H1 (cell line): Measurements from ENCODE around the gene SGCD. TPM values are rescaled to one million over a fixed set of nuclear protein-coding genes. Genes with fewer than 3 reads are reported as not detected.
A peak's percentile ranks its signal among the peaks of the same experiment; 100 is the strongest.

Experiments used
- CTCF ChIA-PET: fragments of 300-600 bp; sonication (Branson Sonifier 250); formaldehyde crosslinking; loops from one replicate; lab custom pipeline; 2021; ENCODE audit not compliant: partially characterized antibody; lab: Charles Lee
- POLR2A ChIA-PET: fragments of 300-600 bp; sonication (Branson Sonifier 250); formaldehyde crosslinking; loops from one replicate; lab custom pipeline; 2021; ENCODE audit warnings: inconsistent platforms; ENCODE audit not compliant: partially characterized antibody; lab: Charles Lee
- DNase-seq, 2 experiments: peaks; one replicate each; pipeline versions ENCODE4 v3.0.0 to v3.0.0-alpha.2; 2010 to 2022; ENCODE audit warnings: low spot score in 2 of 2, low read depth in 1 of 2, mixed read lengths in 1 of 2
- FAIRE-seq: peaks from 2 replicates; lab custom pipeline; 2011; peaks lifted over from hg19 to GRCh38; lab: Jason Lieb, UNC
- H2AFZ ChIP-seq: 2 replicates; pipeline ENCODE4 v1.8.1; 2012; ENCODE audit warnings: low read length, inconsistent platforms
- H2AK5ac ChIP-seq: 2 replicates; pipeline ENCODE4 v1.6.1; 2013; ENCODE audit warnings: low read depth, low read length
- H2BK120ac ChIP-seq: replicated peaks from 2 replicates; pipeline ENCODE3; 2013; ENCODE audit warnings: low read depth, low read length, inconsistent platforms
- H2BK12ac ChIP-seq: 2 replicates; pipeline ENCODE4 v1.6.1; 2013; ENCODE audit warnings: low read depth, low read length
- H2BK15ac ChIP-seq: 2 replicates; pipeline ENCODE4 v1.6.1; 2013; ENCODE audit warnings: low read length
- H2BK20ac ChIP-seq: 2 replicates; pipeline ENCODE4 v1.6.1; 2013; ENCODE audit warnings: low read length
- H2BK5ac ChIP-seq: 2 replicates; pipeline ENCODE4 v1.6.1; 2013; ENCODE audit warnings: low read depth, low read length
- H3K14ac ChIP-seq: 2 replicates; pipeline ENCODE4 v1.6.1; 2013; ENCODE audit warnings: inconsistent platforms; ENCODE audit not compliant: insufficient read length
- H3K18ac ChIP-seq: 2 replicates; pipeline ENCODE4 v1.6.1; 2013; ENCODE audit warnings: low read length; ENCODE audit errors: extremely low read depth
- H3K23ac ChIP-seq: 2 replicates; pipeline ENCODE4 v1.6.1; 2013; ENCODE audit warnings: inconsistent platforms; ENCODE audit not compliant: insufficient read length
- H3K23me2 ChIP-seq: 2 replicates; pipeline ENCODE4 v1.6.1; 2013; ENCODE audit warnings: low read depth, low read length
- H3K27ac ChIP-seq: 2 replicates; pipeline ENCODE4 v1.6.1; 2011; ENCODE audit warnings: low read depth, low read length, inconsistent platforms
- H3K27me3 ChIP-seq, 4 experiments: replicated peaks in 1 of 4; 1 replicate in 1 of 4; 2 replicates in 3 of 4; pipeline versions ENCODE4 v1.6.1 to v1.8.1; 2011 to 2013; ENCODE audit warnings: low read length in 3 of 4, mild to moderate bottlenecking in 3 of 4, inconsistent platforms in 2 of 4, mixed read lengths in 2 of 4, moderate library complexity in 1 of 4; ENCODE audit not compliant: control insufficient read depth in 3 of 4, insufficient read depth in 3 of 4; ENCODE audit errors: extremely low read depth in 1 of 4
- H3K36me3 ChIP-seq, 4 experiments: 2 replicates each; pipeline versions ENCODE4 v1.6.1 to v1.8.1; 2011 to 2013; ENCODE audit warnings: mild to moderate bottlenecking in 4 of 4, low read length in 3 of 4, moderate library complexity in 2 of 4, control low read depth in 1 of 4, inconsistent platforms in 1 of 4; ENCODE audit not compliant: insufficient read depth in 4 of 4, control insufficient read depth in 2 of 4
- H3K4ac ChIP-seq: replicated peaks from 2 replicates; pipeline ENCODE3; 2013; ENCODE audit warnings: low read length, low read depth, mixed read lengths, inconsistent platforms; ENCODE audit not compliant: insufficient read length
- H3K4me1 ChIP-seq, 4 experiments: replicated peaks in 1 of 4; 1 replicate in 1 of 4; 2 replicates in 3 of 4; pipeline versions ENCODE4 v1.6.1 to v1.8.1; 2011 to 2013; ENCODE audit warnings: low read length in 3 of 4, inconsistent platforms in 2 of 4, mixed read lengths in 1 of 4; ENCODE audit not compliant: insufficient read depth in 4 of 4, control insufficient read depth in 3 of 4
- H3K4me2 ChIP-seq, 2 experiments: 2 replicates each; pipeline versions ENCODE4 v1.6.1 to v1.8.1; 2011 to 2013; ENCODE audit warnings: low read depth in 2 of 2, low read length in 2 of 2, control low read depth in 1 of 2, inconsistent platforms in 1 of 2, mild to moderate bottlenecking in 1 of 2; ENCODE audit not compliant: insufficient read depth in 1 of 2
- H3K4me3 ChIP-seq, 4 experiments: fragments of 200-600, 300-600 bp in 1 of 4; sonication (generic), shearing (Covaris generic), sonication (Bioruptor Twin) in 1 of 4; 2 replicates each; pipeline versions ENCODE4 v1.5.1 to v1.8.1; 2011 to 2016; ENCODE audit warnings: low read length in 4 of 4, low read depth in 3 of 4, control low read depth in 2 of 4, inconsistent platforms in 2 of 4, mild to moderate bottlenecking in 2 of 4, mixed read lengths in 1 of 4, moderate library complexity in 1 of 4; ENCODE audit not compliant: insufficient read depth in 2 of 4; ENCODE audit errors: extremely low read depth in 1 of 4
- H3K56ac ChIP-seq: replicated peaks from 2 replicates; pipeline ENCODE3; 2013; ENCODE audit warnings: low read depth, mild to moderate bottlenecking, mixed read lengths, low read length, inconsistent platforms; ENCODE audit not compliant: insufficient read length
- H3K79me1 ChIP-seq: 2 replicates; pipeline ENCODE4 v1.6.1; 2013; ENCODE audit warnings: low read depth, low read length, control low read depth
- H3K79me2 ChIP-seq, 2 experiments: 2 replicates each; pipeline versions ENCODE4 v1.6.1 to v1.8.1; 2012 to 2013; ENCODE audit warnings: low read length in 2 of 2, mild to moderate bottlenecking in 2 of 2, inconsistent platforms in 1 of 2; ENCODE audit not compliant: insufficient read depth in 2 of 2, control insufficient read depth in 1 of 2
- H3K9ac ChIP-seq, 4 experiments: replicated peaks in 1 of 4; 1 replicate in 1 of 4; 2 replicates in 3 of 4; pipeline versions ENCODE4 v1.6.1 to v1.8.1; 2011 to 2013; ENCODE audit warnings: low read depth in 3 of 4, low read length in 3 of 4, control low read depth in 2 of 4, mild to moderate bottlenecking in 2 of 4, moderate library complexity in 2 of 4, inconsistent platforms in 1 of 4; ENCODE audit errors: extremely low read depth in 1 of 4
- H3K9me3 ChIP-seq, 2 experiments: 2 replicates each; pipeline versions ENCODE4 v1.6.1 to v1.8.1; 2012 to 2013; ENCODE audit warnings: mild to moderate bottlenecking in 2 of 2, moderate library complexity in 2 of 2, control low read depth in 1 of 2, inconsistent platforms in 1 of 2, low read depth in 1 of 2, low read length in 1 of 2, mixed read lengths in 1 of 2; ENCODE audit not compliant: insufficient read depth in 2 of 2
- H4K20me1 ChIP-seq, 2 experiments: replicated peaks in 1 of 2; 2 replicates each; pipeline versions ENCODE3 to v1.8.1; 2011 to 2013; ENCODE audit warnings: inconsistent platforms in 2 of 2, low read length in 2 of 2, mild to moderate bottlenecking in 1 of 2; ENCODE audit not compliant: insufficient read depth in 2 of 2, control insufficient read depth in 1 of 2
- H4K5ac ChIP-seq: 2 replicates; pipeline ENCODE4 v1.6.1; 2013; ENCODE audit warnings: low read length, low read depth, mixed read lengths, inconsistent platforms; ENCODE audit not compliant: insufficient read length
- H4K8ac ChIP-seq: 2 replicates; pipeline ENCODE4 v1.8.0; 2013; ENCODE audit warnings: mild to moderate bottlenecking, moderate library complexity, low read length, inconsistent platforms; ENCODE audit not compliant: insufficient read depth; ENCODE audit errors: extremely low read depth
- H4K91ac ChIP-seq: replicated peaks from 2 replicates; pipeline ENCODE3; 2013; ENCODE audit warnings: low read length, mixed read lengths, inconsistent platforms; ENCODE audit not compliant: insufficient read length
- BCL11A ChIP-seq, 2 experiments: IDR thresholded peaks; one replicate each; pipeline ENCODE4 v1.6.1; 2011; ENCODE audit warnings: low read depth in 2 of 2, low read length in 2 of 2, mild to moderate bottlenecking in 2 of 2
- CBX8 ChIP-seq: fragments of 300-800, 300-1000 bp; sonication (generic); IDR thresholded peaks from 2 replicates; pipeline ENCODE4 v1.7.1; 2016; ENCODE audit warnings: low read depth, low read length, borderline replicate concordance
- EP300 ChIP-seq, 2 experiments: IDR thresholded peaks; 1 replicate in 1 of 2; 2 replicates in 1 of 2; pipeline ENCODE4 v1.6.1; 2011 to 2012; ENCODE audit warnings: low read depth in 2 of 2, low read length in 2 of 2, mild to moderate bottlenecking in 2 of 2, borderline replicate concordance in 1 of 2, inconsistent platforms in 1 of 2, moderate library complexity in 1 of 2
- RAD21 ChIP-seq, 2 experiments: IDR thresholded peaks in 1 of 2; conservative IDR thresholded peaks in 1 of 2; 2 replicates each; pipeline ENCODE4 v1.6.1; 2011; ENCODE audit warnings: low read depth in 2 of 2, low read length in 2 of 2, improper control_type of control experiment in 1 of 2, inconsistent platforms in 1 of 2, mild to moderate bottlenecking in 1 of 2, moderate library complexity in 1 of 2
- TEAD4 ChIP-seq: IDR thresholded peaks from 2 replicates; pipeline ENCODE4 v1.6.1; 2012; ENCODE audit warnings: low read depth, low read length, inconsistent platforms, mixed read lengths
- WGBS, 2 experiments: shearing (Covaris generic) in 1 of 2; methylation state at CpG; one replicate each; pipeline versions ENCODE4 v1.1.6 to v1.1.7; 2013 to 2015; ENCODE audit warnings: low lambda C conversion rate in 2 of 2, mixed read lengths in 2 of 2, inconsistent platforms in 1 of 2, low coverage in 1 of 2, missing lambda C conversion rate in 1 of 2; ENCODE audit not compliant: insufficient replicate concordance in 2 of 2, insufficient coverage in 1 of 2, insufficient read length in 1 of 2; ENCODE audit errors: extremely low coverage in 1 of 2, missing lambda C conversion rate in 1 of 2; 5-methylcytosine and 5-hydroxymethylcytosine counted together
- polyA plus RNA-seq, 7 experiments: library from polyadenylated mRNA; depleted of rRNA in 3 of 7; stranded (reverse) in 5 of 7; unstranded in 2 of 7; fragments of >200 nt in 5 of 7; fragments of 200-250 nt in 2 of 7; gene quantifications; 1 replicate in 5 of 7; 2 replicates in 1 of 7; 4 replicates in 1 of 7; pipeline versions ENCODE4 v1.2.1 to v1.2.3, GENCODE V29; 2011 to 2013; ENCODE audit warnings: missing spikeins in 2 of 7, mixed read lengths in 2 of 7
- total RNA-seq: library from RNA; stranded (reverse); fragmentation: NEBNext Ultra II Directional; extraction: Animal tissue kit (Norgen Biotek cat#: 25700); gene quantifications from 2 replicates; pipeline ENCODE4 v1.2.1, GENCODE V29; 2021

Gene SGCD
- total and polyA plus RNA-seq, 2 of the 8 experiments (the other 6 are each of a cell fraction or from before 2014, with no cell fraction given) = 0.04 to 0.08 TPM

GRCh38 chr5:156475182-156476157 is 148.5 kb downstream of the SGCD start:
- peak in 1 of 2 experiments; percentile 15 for DNase-seq
- POLR2A ChIA-PET = interaction anchor here (1.1 kb wide), 1 partner anchor 11 kb away, joined by 3 read pairs; no protein-coding TSS in a partner anchor
- no peak overlapping the region for H3K4ac ChIP-seq
- no peak overlapping the region for H3K27ac ChIP-seq
- no peak overlapping the region for H4K91ac ChIP-seq
- no peak overlapping the region for H3K4me3 ChIP-seq
- FAIRE-seq = no peak
- WGBS, 2 experiments = 84% methylated on average over 4 of the region's 4 CpGs; no CpG with 5 or more reads in 1 of the 2 experiments
- H2BK120ac ChIP-seq = no peak overlapping the region
- H3K23ac ChIP-seq = no peak overlapping the region
- no peak overlapping the region for H2BK12ac ChIP-seq
- no peak overlapping the region for H2AK5ac ChIP-seq
- H2AFZ ChIP-seq = peak overlapping the region; percentile 51; the same call in 1 of the 2 replicates
- H3K18ac ChIP-seq = no peak overlapping the region
- H3K79me2 ChIP-seq = no peaks in the 10 kb centered on the region
- no peak overlapping the region for H3K56ac ChIP-seq
- H3K79me1 ChIP-seq = no peaks in the 10 kb centered on the region
- no peak overlapping the region for H3K14ac ChIP-seq
- no peak overlapping the region for H2BK15ac ChIP-seq
- CTCF ChIA-PET = interaction anchor here (0.7 to 1.2 kb wide), 4 partner anchors 23 to 656 kb away, joined by 3 to 4 read pairs (median 3); no protein-coding TSS in a partner anchor
- H3K36me3 ChIP-seq = no peaks in the 10 kb centered on the region
- no peak overlapping the region for H4K5ac ChIP-seq
- no peak overlapping the region for H2BK5ac ChIP-seq
- no peak overlapping the region; a peak in 1 of 7 replicates for H3K9ac ChIP-seq
- no peaks in the 10 kb centered on the region for H3K9me3 ChIP-seq
- H3K27me3 ChIP-seq = no peaks in the 10 kb centered on the region
- no peaks in the 10 kb centered on the region for H4K20me1 ChIP-seq
- H3K4me2 ChIP-seq = no peak overlapping the region
- TF ChIP-seq RAD21 (IDR thresholded peaks at IDR 0.05 in 1 of 2, conservative IDR thresholded peaks at IDR 0.05 in 1 of 2; ENCODE audit: low read depth in 2 of 2, low read length in 2 of 2) (peak; percentile 6 to 13; a peak in 2 of 4 replicates), EP300 (IDR thresholded peaks at IDR 0.05; ENCODE audit: borderline replicate concordance in 1 of 2, low read depth in 2 of 2, low read length in 2 of 2) (no peak), TEAD4 (peak; percentile 76), CBX8 (no peak), BCL11A (IDR thresholded peaks at IDR 0.05; ENCODE audit: low read depth in 2 of 2, low read length in 2 of 2) (no peak)
- no peak overlapping the region for H2BK20ac ChIP-seq
- H3K23me2 ChIP-seq = no peaks in the 10 kb centered on the region
- peaks cover 0 to 3% (median 0%) of the 10 kb centered on the region in 4 experiments; a peak in 1 of 7 replicates for H3K4me1 ChIP-seq
- H4K8ac ChIP-seq = no peak overlapping the region
